Mesothelial cell of epicardium (in vitro differentiated cells): ENCODE data around the gene ZNF70. TPM values are rescaled to one million over a fixed set of nuclear protein-coding genes. Genes with fewer than 3 reads are reported as not detected.
A peak's percentile ranks its signal among the peaks of the same experiment; 100 is the strongest.

Source experiments
- DNase-seq, 2 experiments: peaks; one replicate each; pipeline ENCODE4 v3.0.0; 2021; ENCODE audit warnings: low spot score in 2 of 2; ENCODE audit not compliant: unreplicated experiment in 2 of 2
- H3K27ac Mint-ChIP-seq: 2 replicates; pipeline ENCODE4 v1.8.0; 2021; ENCODE audit warnings: mixed read lengths
- H3K27me3 Mint-ChIP-seq: 2 replicates; pipeline ENCODE4 v1.8.0; 2021; ENCODE audit warnings: low read depth, mixed read lengths
- H3K36me3 Mint-ChIP-seq: 2 replicates; pipeline ENCODE4 v1.8.0; 2021; ENCODE audit warnings: mixed read lengths
- H3K4me1 Mint-ChIP-seq: 2 replicates; pipeline ENCODE4 v1.8.0; 2021; ENCODE audit warnings: mixed read lengths
- H3K4me3 Mint-ChIP-seq: 2 replicates; pipeline ENCODE4 v1.8.0; 2021; ENCODE audit warnings: mild to moderate bottlenecking, moderate library complexity, mixed read lengths
- H3K9me3 Mint-ChIP-seq: 2 replicates; pipeline ENCODE4 v1.8.0; 2021; ENCODE audit warnings: mixed read lengths
- total RNA-seq: library from RNA; stranded (reverse); gene quantifications from 3 replicates; pipeline ENCODE4 v1.2.1, GENCODE V29; 2021
- TF ChIP-seq, protein P1 (sequence below): fragments of 200-600 bp; sonication (generic); IDR thresholded peaks from one replicate; pipeline ENCODE4 v1.5.0; 2021; ENCODE audit warnings: antibody characterized with exemption; ENCODE audit not compliant: unreplicated experiment

Gene ZNF70
- total RNA-seq, 1 donor from 2014 or later: 17.8 TPM

GRCh38 chr22:23718371-23719165 is 32.3 kb downstream of the ZNF70 start:
- Mint-ChIP-seq H3K27me3 (no peaks in the 10 kb centered on the region), H3K9me3 (no peaks in the 10 kb centered on the region), H3K36me3 (peaks cover 9% of the 10 kb centered on the region), H3K4me3 (peak overlapping the region; percentile 31), H3K27ac (no peak overlapping the region), H3K4me1 (peaks cover 12% of the 10 kb centered on the region)
- DNase-seq: no peak
- TF ChIP-seq, protein P1, sequence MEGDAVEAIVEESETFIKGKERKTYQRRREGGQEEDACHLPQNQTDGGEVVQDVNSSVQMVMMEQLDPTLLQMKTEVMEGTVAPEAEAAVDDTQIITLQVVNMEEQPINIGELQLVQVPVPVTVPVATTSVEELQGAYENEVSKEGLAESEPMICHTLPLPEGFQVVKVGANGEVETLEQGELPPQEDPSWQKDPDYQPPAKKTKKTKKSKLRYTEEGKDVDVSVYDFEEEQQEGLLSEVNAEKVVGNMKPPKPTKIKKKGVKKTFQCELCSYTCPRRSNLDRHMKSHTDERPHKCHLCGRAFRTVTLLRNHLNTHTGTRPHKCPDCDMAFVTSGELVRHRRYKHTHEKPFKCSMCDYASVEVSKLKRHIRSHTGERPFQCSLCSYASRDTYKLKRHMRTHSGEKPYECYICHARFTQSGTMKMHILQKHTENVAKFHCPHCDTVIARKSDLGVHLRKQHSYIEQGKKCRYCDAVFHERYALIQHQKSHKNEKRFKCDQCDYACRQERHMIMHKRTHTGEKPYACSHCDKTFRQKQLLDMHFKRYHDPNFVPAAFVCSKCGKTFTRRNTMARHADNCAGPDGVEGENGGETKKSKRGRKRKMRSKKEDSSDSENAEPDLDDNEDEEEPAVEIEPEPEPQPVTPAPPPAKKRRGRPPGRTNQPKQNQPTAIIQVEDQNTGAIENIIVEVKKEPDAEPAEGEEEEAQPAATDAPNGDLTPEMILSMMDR: no peak

DNA sequence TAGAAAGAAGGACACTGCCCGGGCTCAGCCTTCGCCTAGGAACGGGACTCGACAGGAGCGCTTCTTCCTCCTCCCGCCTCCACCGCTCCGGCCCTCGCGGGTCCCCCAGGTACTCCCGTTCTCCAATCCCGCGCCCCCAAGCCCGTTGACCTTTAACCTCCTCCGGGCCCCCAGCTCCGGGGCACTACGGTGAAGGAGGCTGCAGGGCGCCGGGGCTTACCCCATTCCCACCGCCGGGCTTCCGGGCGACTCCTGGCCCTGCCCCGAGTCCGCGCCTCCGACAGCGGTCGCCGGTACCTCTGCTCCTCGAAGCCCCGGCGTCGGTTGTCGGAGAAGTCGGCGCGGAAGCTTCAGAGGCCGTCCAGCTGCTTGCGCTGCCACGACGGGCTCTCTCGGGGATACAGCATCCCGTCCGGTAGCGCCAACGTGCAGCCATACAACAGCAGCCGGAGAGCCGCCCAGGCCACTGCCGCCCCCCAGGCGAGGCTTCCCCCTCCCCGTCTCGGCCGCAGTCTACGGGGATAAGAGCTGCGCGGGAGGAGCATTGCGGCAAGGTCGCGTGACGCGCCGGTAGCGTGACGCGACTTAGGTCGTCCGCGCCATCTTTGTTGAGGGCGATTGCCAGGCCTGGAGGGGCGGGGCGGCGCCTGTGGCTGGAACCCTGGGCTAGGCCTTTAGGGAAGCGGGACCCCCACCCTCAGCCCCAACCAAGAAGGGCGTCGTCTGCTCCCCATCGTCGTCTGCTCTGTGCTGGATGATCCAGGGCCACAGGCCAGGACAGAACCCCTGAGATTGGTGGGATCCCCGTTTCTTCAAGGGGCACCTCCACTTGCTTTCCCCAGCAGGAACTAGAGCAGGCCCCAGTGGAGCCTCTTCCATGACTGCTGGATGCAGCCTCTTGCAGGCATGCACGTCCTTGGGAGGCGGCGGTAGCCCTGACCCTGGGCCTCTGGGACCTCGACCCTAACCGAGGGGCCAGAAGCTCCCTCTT is 33.8 kb downstream of the ZNF70 start:
- Mint-ChIP-seq H3K4me3 (peak overlapping the region; percentile 70), H3K27me3 (no peaks in the 10 kb centered on the region), H3K27ac (peak overlapping the region; percentile 80), H3K36me3 (peaks cover 9% of the 10 kb centered on the region), H3K4me1 (peaks cover 10% of the 10 kb centered on the region), H3K9me3 (no peaks in the 10 kb centered on the region)
- TF ChIP-seq, protein P1: no peak
- peak; percentile 69 to 86 for DNase-seq

GRCh38 chr22:23715806-23716375 is 35.0 kb downstream of the ZNF70 start:
- H3K36me3 Mint-ChIP-seq: peaks cover 16% of the 10 kb centered on the region
- H3K27ac Mint-ChIP-seq: no peak overlapping the region
- TF ChIP-seq, protein P1: no peak
- H3K9me3 Mint-ChIP-seq: no peaks in the 10 kb centered on the region
- DNase-seq: no peak
- H3K4me1 Mint-ChIP-seq: peaks cover 10% of the 10 kb centered on the region
- no peaks in the 10 kb centered on the region for H3K27me3 Mint-ChIP-seq
- H3K4me3 Mint-ChIP-seq: peak overlapping the region; percentile 70

GRCh38 chr22:23714596-23715578 is 36.0 kb downstream of the ZNF70 start:
- H3K9me3 Mint-ChIP-seq: no peaks in the 10 kb centered on the region
- peak overlapping the region; percentile 70 for H3K4me3 Mint-ChIP-seq
- no peak for DNase-seq
- H3K27me3 Mint-ChIP-seq: no peaks in the 10 kb centered on the region
- peaks cover 10% of the 10 kb centered on the region for H3K4me1 Mint-ChIP-seq
- peaks cover 23% of the 10 kb centered on the region for H3K36me3 Mint-ChIP-seq
- H3K27ac Mint-ChIP-seq: peak overlapping the region; percentile 9
- TF ChIP-seq, protein P1: no peak
